EL (cell line): ENCODE results near the gene PLXNA2.

ENCODE experiments used
- DNase-seq: peaks from one replicate; pipeline ENCODE4 v3.0.0-alpha.2; 2016

PLXNA2 gene

DNA sequence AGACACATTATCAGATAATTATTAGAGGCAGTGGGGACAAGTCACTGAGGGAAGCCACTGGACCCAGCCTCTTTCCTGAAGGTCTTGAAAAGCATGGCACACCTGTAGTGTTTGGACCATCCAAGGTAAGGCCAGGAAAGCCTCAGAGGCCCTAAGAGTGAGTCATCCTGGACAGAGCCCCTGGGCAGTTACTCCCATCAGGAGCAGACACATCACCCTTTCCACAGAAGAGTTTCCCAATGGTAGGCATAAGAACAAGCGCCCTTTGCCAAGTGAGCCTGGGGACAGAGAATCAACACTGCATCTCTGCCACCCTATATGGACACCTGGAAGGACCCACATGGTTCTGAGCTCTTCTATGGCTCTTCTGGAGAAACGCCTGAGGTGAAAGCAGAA lies 136.0 kb downstream of the PLXNA2 start:
- peak; percentile 80 for DNase-seq

DNA sequence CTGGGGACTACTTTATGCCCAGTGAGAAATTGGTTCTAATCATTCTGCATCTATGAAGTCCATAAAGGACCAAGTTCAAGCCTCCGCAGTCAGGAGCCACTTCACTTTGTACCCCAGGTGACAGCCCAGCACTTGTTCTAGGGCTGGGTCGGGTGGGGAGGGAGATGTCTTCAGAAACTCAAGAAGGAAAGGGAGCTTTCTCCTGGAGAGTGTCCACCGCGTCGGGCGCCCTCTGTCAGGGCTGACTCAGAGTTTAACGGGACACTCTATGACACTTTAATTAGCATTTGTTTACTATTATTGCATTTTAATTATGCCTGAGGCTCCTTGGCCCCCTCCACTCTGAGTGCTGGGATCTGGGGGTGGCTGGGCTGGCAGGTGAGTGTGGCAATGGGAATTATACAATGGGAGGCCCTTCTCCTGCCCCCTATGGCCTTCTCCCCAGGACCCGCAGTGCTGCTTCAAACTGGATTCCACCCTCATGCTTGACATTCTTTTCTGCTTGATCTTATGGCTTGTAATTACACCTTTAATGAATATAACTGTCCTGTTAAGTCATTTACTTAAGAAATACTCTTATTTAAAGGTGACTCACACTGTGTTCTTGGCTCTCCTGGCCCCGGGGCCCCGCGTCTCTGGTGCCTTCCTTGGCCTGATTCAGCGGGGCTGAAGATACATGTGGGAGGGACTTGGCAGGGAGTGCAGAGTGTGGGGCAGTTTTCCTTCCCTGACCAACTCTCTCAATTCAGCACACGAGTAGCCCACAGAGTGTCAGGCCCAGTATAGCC lies 136.6 kb downstream of the PLXNA2 start:
- DNase-seq, result peak; percentile 97

DNA sequence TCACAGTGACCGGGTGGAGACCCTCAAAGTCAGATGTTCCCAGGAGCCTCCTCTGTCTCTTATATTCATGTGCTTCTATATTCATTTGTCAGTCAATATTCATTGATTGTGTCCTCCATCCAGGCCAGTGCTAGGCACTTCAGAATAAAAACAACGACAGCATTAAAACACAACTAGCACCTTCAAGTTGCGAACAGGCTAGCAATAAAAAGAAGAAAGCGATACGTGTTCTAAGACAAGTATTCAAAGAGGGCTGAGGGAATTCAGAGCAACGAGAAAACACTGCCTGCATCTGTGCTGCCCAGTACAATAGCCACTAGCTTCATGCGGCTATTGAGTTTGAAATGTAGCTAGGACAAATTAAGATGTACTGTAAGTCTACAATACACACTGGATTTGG lies 138.0 kb downstream of the PLXNA2 start:
- no peak for DNase-seq

DNA sequence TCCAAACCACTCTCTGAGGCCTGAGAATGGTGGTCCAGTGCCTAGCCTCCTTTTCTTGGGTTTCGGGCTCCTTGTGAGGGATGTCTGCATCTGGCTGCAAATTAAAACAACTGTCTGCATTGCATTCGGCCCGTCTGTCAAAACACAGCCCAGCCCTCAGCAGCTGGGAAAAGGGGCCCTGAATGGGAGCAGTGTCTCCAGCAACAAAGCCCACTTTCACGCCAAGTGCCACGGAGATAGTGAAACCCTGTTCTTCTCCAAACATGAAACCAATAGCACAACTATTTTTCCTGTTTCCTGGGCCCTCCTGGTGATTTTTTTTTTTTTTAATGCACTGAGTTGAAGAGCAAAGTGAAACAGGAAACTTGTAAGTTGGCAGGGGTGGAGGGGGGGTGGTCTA lies 138.4 kb downstream of the PLXNA2 start:
- no peak for DNase-seq

DNA sequence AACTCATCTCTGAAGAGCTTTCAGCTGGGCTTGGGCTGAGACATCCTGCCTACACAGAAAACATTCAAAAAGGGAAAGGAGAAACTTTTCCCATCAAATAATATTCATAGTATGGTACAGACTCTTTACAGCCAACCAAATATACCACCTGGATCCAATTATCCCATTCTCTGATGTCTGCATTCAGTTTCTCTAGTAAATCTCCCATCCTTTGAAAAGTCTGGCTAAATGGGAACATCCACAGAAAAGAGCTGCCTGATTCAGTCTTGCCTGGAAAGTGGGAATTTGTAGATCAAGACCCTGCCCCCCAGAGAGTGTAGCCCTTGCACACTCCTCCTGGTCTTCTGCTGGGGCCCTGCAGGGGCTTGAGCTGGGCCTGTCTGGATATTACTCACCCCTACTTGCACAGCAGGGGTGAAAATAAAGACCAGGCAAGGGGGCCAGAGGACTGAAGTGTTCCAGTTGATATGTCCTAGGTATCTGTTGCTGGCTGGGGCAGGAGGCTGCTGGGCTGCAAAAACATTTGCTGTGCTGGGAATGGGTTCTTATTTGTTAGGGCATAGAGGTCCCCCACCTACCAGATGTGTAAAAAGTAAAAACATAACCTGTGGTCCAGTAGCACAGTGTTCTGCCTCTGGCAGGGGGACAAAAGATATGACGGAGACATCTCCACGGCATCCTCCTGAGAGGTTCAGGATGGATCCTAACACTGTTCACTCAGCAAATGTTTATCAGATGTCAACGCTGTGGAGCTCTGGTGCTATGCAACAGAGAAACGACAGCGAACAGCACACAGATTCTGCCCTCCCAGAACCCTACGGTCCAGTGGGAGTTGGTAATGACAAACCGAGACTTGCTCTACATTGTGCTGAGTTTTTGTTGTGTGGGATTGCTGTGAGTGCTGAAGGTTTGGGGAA lies 140.3 kb downstream of the PLXNA2 start:
- no peak for DNase-seq

DNA sequence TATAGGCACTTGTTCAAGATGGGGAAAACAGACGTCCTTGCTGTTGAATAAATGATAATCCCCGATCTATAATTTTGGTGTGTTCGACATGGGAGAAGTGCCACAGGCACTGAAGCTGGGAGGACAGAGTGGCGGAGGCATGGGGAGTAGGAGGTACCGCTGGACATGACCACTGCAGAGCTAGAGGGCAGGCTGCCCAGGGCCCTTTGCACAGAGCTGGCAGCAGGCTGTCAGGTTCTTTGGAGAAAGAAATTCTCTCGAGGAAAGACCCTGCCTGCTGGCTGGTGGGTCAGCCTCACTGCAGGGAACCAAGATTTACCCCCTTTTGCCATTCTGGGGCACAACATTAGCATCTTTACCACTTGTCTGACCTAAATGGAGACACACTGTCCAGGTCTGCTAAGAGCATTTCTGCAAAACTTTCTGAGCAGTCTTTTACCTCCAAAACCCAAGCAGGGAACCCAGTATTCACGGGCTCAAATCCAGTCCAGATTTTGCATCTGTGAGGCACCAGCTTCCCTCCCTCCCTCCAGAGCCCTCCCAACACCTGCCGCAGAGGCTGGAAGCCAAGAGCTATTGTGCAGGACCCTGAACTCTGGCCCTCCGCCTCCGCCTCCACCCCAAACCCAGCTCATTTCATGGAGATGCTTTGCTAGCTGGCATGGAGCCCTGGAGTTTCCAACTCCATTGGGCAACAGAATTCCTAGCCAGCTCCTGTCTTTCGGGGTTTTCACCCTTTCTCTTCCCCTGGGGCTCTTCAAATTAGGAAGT lies 142.3 kb downstream of the PLXNA2 start:
- DNase-seq, result peak; percentile 6

DNA sequence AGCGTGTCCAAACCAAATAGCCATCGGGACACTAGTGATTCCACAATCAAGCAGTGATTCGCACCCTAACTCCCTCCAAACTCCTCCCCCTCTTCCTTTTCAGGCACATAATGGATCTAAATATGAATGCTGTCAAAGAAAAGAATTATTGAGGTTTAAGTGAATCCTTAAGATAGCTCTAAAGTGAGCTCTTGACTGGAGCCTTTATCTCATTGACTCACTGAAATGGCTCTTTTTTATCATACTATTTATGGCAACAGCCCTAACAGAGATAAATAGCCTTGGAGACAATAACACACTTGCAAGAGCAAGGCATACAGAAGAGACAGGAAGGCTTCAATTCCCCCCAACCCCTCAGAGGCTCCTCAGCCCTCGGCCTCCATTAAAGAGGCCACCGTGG lies 143.3 kb downstream of the PLXNA2 start:
- DNase-seq, result no peak

DNA sequence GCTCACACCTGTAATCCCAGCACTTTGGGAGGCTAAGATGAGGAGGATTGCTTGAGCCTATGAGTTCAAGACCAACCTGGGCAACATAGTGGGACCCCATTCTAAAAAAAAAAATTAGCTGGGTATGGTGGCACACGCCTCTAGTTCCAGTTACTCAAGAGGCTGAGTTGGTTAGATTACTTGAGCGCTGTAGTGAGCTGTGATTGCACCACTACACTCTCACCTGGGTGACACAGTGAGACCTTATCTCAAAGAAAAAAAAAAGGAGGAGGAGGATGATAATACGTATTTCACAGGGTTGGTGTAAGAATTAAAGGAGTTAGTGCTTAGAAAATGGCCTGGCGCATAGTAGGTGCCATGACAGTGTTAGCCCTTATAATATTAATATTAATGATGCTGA lies 144.1 kb downstream of the PLXNA2 start:
- DNase-seq, result no peak

DNA sequence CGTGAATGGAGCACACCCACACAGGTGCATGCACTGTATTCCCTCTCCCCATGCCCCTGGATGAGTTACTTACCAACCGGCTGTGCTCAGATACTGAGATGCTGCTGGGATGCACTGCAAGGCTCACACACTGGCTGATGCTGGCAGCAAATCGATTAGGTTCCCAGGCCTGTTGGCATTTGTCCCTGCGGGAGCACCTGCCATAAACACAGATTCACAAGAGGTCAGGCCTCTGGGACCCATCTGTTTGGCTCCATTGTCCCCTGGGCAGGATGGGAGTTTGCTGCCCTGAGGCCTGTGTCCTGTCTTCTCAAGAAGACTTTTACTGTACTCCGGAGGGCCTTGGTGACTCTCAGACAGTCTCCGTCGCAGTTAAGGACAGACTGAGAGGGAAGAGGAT lies 145.4 kb downstream of the PLXNA2 start:
- DNase-seq, result no peak

DNA sequence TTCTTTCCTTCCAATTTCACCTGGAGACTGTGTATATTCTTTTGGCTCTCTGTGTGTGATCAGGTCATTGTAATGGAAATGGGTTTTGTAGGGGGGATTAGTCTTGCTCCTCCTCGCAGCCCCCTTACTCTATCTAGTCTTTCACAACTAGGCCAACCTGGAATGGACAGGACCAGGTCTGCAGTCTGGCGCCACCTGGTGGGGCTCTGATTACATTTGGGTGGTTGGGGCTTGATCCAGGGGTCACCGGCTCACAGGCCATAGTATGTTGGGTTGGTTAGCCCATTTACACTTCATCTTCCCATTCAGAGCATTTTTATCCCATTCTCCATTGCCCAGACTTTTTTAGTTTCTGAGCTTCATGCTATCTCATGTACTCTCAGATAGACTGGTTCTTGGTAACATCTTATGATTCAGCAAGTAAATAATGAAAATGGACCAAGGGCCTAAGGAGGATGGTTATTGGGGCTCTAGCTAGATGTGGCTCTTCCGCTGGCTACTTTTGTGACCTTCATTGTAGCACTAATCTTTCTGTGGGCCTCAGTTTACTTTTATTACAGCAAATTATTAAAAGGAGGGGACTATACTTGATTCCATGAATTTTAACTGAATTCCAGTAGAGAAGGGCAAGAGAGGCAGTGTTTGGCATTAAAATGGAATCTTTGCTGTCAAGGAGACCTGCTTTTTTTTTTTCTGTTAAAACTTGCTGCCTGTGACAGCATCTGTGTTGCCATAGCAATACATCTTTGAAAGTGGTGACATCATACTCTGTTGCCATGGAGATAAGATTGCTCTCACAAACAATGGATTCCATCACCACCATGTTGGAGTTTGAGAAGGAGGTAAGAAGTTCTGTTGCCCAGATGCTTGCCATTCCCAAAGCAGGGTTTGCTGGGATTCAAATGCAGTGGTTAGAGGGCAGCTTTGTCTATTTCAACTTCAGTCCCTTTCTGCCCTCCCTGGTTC lies 150.1 kb downstream of the PLXNA2 start:
- DNase-seq, result peak; percentile 51

DNA sequence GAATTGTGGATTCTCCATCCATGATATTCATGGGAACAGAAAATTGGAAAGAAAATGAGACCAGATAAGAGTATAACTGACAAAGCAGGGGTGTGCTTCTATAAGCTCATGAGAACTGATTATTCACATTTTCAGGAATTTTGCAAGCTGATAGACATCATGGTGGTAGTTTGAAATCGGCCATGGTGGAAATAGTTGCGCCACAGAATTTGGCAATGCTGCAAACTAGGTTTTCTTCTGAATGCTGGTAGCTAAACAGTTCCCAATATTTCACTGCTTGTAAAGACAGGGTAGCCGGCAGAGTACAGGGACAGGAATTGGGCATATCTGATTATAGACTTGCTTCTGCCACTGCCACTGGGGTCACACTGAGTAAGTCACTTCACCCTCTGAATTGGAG lies 151.1 kb downstream of the PLXNA2 start:
- DNase-seq, result no peak

DNA sequence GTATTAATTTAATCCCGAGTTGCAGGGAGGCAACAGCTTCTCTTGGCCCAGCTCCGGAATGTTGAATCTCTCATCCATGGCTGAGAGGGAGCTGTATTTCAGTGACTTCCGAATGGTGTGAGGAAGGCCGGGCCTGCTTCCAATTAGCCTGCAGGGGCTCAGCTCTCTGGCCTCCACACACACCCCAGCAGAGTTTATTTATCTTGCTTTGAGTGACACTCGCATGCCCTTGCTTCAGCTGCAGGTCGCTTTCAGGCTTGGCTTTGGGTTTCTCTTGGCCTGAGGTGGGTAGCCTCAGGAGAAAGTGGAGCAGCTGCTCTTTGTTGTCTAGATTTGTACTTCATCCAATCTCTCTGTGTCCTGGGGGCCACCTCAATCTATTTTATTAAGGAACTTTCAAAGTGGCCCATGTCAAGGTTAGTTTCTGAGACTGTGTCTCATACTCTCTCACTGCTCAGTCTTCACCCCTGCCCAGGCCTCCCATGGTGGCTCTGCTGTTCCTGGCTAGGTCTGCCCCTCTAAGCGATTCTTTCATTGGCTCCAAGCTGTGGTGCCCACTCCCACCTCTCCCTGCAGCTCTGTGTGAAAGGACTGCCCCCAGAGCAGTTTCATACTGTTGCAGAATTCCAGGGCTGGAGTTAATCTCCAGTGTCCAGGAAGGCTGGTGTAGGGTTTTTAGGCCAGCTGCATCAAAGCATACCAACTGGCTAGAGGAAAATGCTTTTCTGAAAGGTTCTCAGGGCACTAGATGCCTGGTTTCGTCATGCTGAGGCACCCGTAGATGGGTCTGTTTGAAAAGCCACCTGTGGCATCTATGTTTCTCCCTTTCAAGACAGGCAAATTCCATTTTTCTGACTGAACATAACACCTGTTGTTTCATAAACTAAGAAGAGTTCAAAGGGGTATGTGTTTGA lies 153.5 kb downstream of the PLXNA2 start:
- DNase-seq, result peak; percentile 88

DNA sequence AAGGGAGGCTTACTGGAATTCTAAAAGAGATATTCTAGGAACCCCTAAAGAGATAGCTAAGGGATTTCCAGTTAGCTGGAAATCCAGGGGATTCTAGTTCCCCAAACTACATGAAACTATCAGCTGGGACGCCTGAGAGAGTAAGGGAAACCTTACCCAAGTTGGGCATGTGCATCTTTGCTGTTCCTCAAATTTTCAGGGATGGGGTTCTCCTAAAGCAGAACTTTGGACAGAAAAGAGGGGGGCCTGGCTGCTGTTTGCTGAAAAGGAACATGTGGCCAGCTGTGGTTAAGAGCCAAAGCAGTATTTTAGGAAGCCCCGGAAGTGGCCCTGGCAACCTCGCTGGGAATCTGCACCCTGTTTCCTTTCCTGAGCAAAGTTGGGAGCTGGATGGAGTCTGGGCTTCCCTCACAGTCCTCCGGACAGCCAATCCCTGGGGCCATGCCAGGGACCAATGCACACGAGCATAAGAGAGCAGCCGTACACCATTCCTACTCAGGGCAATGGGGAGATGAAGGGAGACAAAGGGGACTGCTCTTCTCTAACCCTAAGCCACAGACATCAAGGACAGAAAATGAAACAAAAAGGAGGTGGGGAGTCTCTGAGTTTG lies 154.3 kb downstream of the PLXNA2 start:
- DNase-seq, result peak; percentile 68

DNA sequence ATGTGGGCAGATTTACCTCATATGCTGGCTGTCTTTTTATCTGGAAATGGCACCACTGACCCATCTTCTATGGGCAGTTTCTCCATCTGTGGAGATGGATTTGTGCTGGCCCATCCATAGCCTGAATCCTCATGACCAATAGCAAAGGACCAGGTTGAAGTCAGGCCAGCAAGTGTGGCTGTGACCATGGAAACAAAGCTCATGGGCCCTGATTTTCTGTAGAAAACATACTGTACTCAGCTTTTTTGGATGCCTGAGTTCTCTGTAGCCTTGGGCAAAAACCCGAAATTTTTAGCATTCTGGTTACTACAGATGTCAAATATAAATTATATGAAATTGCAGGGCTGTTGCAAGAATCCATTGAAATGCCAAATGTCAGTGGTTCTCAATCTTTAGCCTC lies 155.0 kb downstream of the PLXNA2 start:
- DNase-seq, result peak; percentile 5

DNA sequence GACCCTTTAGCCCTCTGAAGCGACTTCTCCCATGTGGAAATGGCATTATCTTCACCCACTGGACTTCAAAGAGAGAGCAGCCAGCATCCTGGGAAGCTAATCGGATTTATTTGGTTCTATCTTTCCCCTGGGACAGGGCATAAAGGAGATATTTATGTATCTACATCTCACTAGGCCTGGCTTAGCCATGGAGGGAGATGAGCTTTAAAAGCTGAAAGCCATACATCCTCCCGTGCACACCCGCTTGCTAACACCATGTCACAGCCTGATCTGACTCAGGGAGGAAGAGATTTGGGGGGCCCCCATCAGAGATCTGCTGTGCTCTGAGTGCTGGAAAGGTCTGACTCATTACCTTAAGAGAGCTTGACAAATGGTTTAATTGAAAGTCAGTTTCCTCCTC lies 155.9 kb downstream of the PLXNA2 start:
- DNase-seq, result peak; percentile 4

DNA sequence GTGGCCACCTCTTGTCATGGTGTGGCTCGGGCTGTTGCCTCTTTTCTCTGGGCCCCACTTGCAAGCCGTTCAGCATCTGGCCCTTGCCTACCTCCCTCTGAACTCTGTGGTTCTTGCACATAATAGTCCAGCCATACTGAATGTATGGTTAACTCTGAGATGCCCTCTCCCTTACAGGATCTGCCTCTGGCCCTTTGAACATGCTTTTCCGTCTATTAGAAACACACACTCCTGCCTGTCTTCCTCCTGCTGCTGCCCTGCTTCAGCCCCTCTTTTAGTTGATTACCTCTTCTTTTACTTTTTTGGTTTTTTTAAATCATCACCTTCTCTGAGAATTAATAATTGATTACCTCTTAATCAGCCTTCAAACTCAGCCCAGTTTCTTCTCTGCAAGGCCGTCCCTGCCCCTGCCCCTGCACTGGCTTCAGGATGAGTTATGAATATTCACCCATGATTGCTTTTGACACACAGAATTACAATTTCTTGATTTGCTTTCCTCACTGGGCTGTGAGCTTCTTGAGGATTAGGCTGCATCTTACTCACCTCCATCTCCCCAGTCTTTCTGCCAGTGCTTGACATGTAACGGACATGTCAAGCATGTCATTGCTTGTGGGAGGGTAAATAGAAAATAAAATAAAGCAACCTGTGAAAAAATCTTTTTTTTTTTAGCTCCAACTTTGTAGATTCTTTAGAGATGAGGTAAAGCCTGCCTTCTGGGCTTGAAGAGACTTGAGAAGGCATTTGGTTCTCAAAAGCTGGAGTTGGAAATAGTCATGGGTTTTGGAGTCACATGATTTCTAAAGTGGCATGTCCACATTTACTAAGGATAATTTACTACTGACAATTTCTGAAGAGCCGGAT lies 158.3 kb downstream of the PLXNA2 start:
- DNase-seq, result peak; percentile 44

DNA sequence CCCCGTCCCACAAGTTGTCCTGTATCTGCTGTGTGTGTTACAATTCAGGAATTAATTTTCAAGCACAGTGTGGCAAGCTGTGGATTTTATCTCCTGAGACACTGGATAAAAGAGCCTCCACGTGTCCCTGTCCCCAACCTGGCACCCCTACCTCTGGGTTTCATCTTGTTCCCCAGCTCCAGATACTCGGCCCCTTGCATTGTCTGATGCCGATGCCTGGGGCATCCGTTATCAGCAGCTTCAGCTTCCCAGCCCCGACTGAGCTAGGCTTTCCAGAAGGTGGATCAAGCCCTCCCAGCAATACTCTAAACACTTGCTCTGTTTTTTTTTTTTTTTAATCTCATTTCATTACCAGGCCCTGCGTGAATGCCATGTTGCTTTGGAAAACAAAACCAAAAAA lies 159.4 kb downstream of the PLXNA2 start:
- no peak for DNase-seq

DNA sequence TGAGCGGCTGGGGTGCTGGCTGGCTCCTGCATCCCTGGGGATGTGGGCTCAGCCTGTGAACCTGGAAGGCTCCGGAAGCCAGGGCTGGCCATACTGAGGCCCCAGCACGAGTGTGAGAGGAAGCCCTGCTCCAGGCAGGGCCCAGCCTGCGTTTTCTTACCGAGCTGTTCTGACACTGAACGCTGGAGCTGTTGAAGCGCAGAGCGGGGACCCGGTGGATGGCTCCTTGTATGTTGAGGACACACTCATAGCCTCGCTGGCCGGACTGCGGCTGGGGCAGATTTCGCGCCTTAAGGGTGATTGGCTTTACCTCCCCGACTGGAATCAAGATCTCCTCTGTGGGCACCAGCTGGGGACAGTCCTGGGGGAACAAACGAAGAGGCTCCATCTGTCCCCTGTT lies 160.0 kb downstream of the PLXNA2 start:
- DNase-seq, result no peak

DNA sequence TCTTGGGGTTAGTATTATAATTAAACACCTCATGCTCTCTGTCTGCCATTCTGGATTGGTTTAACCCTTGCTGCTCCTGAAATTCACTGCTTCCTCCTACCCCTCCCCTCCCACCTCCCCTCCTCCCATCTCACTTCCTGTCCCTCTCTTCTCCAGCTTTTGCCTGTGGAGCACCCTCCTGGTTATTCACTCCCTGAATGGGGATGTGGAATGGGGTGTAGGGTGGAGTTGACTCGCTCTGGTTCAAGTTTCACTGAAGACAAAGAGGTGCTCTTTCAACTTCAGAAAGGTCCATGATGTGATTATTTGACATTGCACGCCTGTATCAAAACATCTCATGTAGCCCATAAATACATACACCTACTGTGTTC lies 160.5 kb downstream of the PLXNA2 start:
- DNase-seq, result no peak
